Heart left ventricle (tissue), 16 donors: ENCODE data around the gene SEMA6A. TPM values are rescaled to one million over a fixed set of nuclear protein-coding genes. Genes with fewer than 3 reads are reported as not detected.

ENCODE experiments used
- ATAC-seq, 4 donors: fragments of 200-7000 bp; cut with Tn5 transposase; one replicate each; pipeline ENCODE4 v1.9.1; 2020 to 2022; ENCODE audit warnings: moderate library complexity in 4 of 4, mild to moderate bottlenecking in 3 of 4, moderate number of reproducible peaks in 1 of 4
- DNase-seq, 5 donors: peaks; one replicate each; pipeline ENCODE4 v3.0.0-alpha.2; 2020
- H3K27ac ChIP-seq, 12 donors: fragments of 200-600 bp; sonication (generic) in 4 of 12; one replicate each; pipeline versions ENCODE4 v1.5.0 to v1.8.0; 2016 to 2022; ENCODE audit warnings: mild to moderate bottlenecking in 2 of 12
- H3K27me3 ChIP-seq, 9 donors: fragments of 200-600 bp; sonication (generic) in 2 of 9; one replicate each; pipeline versions ENCODE4 v1.5.1 to v1.8.0; 2016 to 2022; ENCODE audit warnings: mild to moderate bottlenecking in 3 of 9
- H3K36me3 ChIP-seq, 9 donors: fragments of 200-600 bp; sonication (generic) in 2 of 9; one replicate each; pipeline versions ENCODE4 v1.5.0 to v1.8.0; 2018 to 2022; ENCODE audit warnings: mild to moderate bottlenecking in 2 of 9
- H3K4me1 ChIP-seq, 12 donors: fragments of 200-600 bp; sonication (generic) in 4 of 12; one replicate each; pipeline versions ENCODE4 v1.5.0 to v1.8.0; 2016 to 2022; ENCODE audit warnings: mild to moderate bottlenecking in 3 of 12
- H3K4me3 ChIP-seq, 12 donors: fragments of 200-600 bp; sonication (generic) in 4 of 12; one replicate each; pipeline versions ENCODE4 v1.5.0 to v1.8.0; 2017 to 2022; ENCODE audit warnings: mild to moderate bottlenecking in 9 of 12, moderate library complexity in 4 of 12
- H3K9me3 ChIP-seq, 12 donors: fragments of 200-600 bp; sonication (generic) in 4 of 12; one replicate each; pipeline versions ENCODE4 v1.5.0 to v1.8.0; 2016 to 2022; ENCODE audit warnings: mild to moderate bottlenecking in 1 of 12
- POLR2A ChIP-seq, 2 donors: fragments of 450-650 bp; IDR thresholded peaks; one replicate each; pipeline ENCODE4 v1.6.1; 2017; ENCODE audit warnings: antibody characterized with exemption in 2 of 2, mild to moderate bottlenecking in 2 of 2, moderate library complexity in 2 of 2
- WGBS, 4 donors: extraction: QIAGEN DNeasy Blood & Tissue Kit in 2 of 4; methylation state at CpG; one replicate each; pipeline versions ENCODE4 v1.1.5 to v1.1.7; 2013 to 2018; 5-methylcytosine and 5-hydroxymethylcytosine counted together
- intact Hi-C, 10 donors: fragments of 100-400 bp; cut with DNase I; formaldehyde crosslinking; loops; one replicate each; pipeline versions ENCODE4 v1.11.1 to v1.14.2; 2022
- polyA plus RNA-seq, 2 donors: library from polyadenylated mRNA; stranded (reverse); fragments of 200-250 nt; gene quantifications; one replicate each; pipeline ENCODE4 v1.2.3, GENCODE V29; 2013
- total RNA-seq, 9 donors: library from RNA; depleted of rRNA in 2 of 9; stranded (reverse); fragments of >200 nt in 2 of 9; fragmentation: NEBNext Ultra II Directional in 3 of 9; extraction: Animal tissue kit (Norgen Biotek cat#: 25700) in 3 of 9; gene quantifications; one replicate each; pipeline versions ENCODE4 v1.1.0 to v1.2.4, GENCODE V29; 2016 to 2023
- TF ChIP-seq, protein P1 (sequence below), 12 donors: fragments of 200-600 bp; sonication (generic) in 4 of 12; IDR thresholded peaks; one replicate each; pipeline versions ENCODE4 v1.5.0 to v1.8.0; 2018 to 2022; ENCODE audit warnings: antibody characterized with exemption in 12 of 12, mild to moderate bottlenecking in 5 of 12
- donor health status: ischemic (EF 13 %, LVEDD 7.1; RV severe dilation, severe dysfunction).
- donor health status: healthy with polysubstance abuse.
- donor health status: DM: no; HTN: yes; CAD: no.
- donor health status: DM: no; HTN: no; CAD: no.
- donor health status: ischemic (EF 25% LVEDD 6.9; RV normal size, moderate dysfunction).
- donor health status: ischemic (EF 25% LVEDD 5.7; RV mildly dilated, moderate dysfunction).
- donor health status: healthy.
- donor health status: DM: yes; HTN: yes; CAD: no.
- donor health status: ischemic (EF 35%, LVEDD 5.7; RV mildly dilated, moderate dysfunction).
- donor health status: nonischemic (EF 11% LVEDD 7.7; RV severe dilation, severe dysfunction).
- donor health status: DM: yes; HTN: yes; CAD: no.
- donor health status: PGD.
- donor health status: ischemic (EF 29% LVEDD 5.4; RV normal size, mild dysfunction).
- donor health status: nonischemic (EF 23%, LVEDD 6.1; RV moderate dilation, normal function).

The SEMA6A gene
- total and polyA plus RNA-seq, 11 donors, result 2.2 to 12.7 (median 6.3) TPM

DNA sequence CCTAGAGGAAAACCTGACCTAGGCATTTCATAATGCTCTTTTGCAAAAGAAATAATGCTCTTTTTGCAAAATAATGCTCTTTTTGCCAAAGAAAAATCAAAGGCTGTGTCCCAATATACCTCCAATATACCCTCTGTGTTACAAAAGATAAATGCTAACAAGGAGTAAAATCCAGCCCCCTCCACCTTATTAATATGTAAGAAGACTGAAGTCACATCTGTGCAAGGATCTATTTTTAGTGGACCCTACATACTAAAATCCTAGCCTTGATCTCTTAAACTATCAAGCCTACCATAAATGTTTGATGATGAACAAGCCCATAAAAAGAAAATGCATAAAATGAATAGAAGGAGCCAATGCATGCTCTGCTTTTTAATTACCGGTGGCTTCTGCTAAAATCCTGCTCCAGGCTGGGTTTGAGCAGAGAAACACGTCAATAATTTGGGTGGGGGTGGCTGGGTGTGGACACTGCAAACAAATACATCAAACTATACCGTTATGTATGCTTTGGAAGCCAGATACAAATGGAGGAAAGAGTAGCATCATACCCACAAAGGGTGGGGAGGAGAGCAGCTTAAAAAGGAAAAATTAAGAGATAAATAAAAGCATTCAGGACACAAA lies 131.6 kb downstream of the SEMA6A start:
- no peaks in the 10 kb centered on the region for H3K9me3 ChIP-seq
- H3K4me3 ChIP-seq, result no peak overlapping the region
- H3K27me3 ChIP-seq, result no peaks in the 10 kb centered on the region
- peaks cover 0 to 24% (median 15%) of the 10 kb centered on the region in 9 donors for H3K36me3 ChIP-seq
- H3K27ac ChIP-seq, result no peak overlapping the region
- intact Hi-C loops, result no loop called here
- TF ChIP-seq, protein P1, sequence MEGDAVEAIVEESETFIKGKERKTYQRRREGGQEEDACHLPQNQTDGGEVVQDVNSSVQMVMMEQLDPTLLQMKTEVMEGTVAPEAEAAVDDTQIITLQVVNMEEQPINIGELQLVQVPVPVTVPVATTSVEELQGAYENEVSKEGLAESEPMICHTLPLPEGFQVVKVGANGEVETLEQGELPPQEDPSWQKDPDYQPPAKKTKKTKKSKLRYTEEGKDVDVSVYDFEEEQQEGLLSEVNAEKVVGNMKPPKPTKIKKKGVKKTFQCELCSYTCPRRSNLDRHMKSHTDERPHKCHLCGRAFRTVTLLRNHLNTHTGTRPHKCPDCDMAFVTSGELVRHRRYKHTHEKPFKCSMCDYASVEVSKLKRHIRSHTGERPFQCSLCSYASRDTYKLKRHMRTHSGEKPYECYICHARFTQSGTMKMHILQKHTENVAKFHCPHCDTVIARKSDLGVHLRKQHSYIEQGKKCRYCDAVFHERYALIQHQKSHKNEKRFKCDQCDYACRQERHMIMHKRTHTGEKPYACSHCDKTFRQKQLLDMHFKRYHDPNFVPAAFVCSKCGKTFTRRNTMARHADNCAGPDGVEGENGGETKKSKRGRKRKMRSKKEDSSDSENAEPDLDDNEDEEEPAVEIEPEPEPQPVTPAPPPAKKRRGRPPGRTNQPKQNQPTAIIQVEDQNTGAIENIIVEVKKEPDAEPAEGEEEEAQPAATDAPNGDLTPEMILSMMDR (IDR thresholded peaks at IDR 0.05), result no peak
- TF ChIP-seq POLR2A (IDR thresholded peaks at IDR 0.05), result no peak
- peaks cover 0 to 41% (median 14%) of the 10 kb centered on the region in 12 donors for H3K4me1 ChIP-seq
- WGBS, 4 donors, result 90 to 95% (median 92%) methylated on average over 3 of the region's 3 CpGs
- DNase-seq (no peak), ATAC-seq (no peak)

DNA sequence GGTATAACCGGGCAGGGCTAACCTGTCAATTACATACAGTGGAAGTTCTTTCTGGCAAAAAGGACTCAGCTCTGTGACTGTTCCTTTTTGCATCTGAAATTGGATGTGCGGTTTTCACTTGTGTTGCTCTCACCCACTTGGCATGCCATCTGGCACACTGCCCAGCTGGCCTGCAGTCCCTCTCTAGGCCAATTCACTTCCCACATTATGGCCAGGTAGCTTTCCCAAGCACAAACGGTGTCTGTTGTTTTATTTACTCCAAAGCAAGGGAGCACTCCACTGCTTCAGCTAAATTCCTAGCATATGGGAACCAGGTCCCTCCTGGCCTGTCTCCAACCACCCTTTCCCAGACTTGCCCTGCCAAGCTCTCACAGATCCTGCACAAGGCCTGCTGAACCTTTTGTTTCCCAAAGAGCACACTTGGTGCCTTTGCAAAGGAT lies 132.5 kb downstream of the SEMA6A start:
- Histone ChIP-seq H3K27ac (peak overlapping the region in 1 of 12 donors; percentile 14), H3K9me3 (no peaks in the 10 kb centered on the region), H3K4me1 (peaks cover 0 to 41% (median 14%) of the 10 kb centered on the region in 12 donors), H3K4me3 (no peak overlapping the region), H3K27me3 (no peaks in the 10 kb centered on the region), H3K36me3 (peaks cover 0 to 18% (median 11%) of the 10 kb centered on the region in 9 donors)
- DNase-seq (peak; percentile 38 to 68 (median 49)), ATAC-seq (peak; percentile 41 to 64 (median 64))
- 26 to 34% (median 30%) methylated on average over 3 of the region's 3 CpGs for WGBS, 4 donors
- intact Hi-C loops, result no loop called here
- TF ChIP-seq, protein P1 (IDR thresholded peaks at IDR 0.05), result no peak
- no peak for TF ChIP-seq POLR2A (IDR thresholded peaks at IDR 0.05)

DNA sequence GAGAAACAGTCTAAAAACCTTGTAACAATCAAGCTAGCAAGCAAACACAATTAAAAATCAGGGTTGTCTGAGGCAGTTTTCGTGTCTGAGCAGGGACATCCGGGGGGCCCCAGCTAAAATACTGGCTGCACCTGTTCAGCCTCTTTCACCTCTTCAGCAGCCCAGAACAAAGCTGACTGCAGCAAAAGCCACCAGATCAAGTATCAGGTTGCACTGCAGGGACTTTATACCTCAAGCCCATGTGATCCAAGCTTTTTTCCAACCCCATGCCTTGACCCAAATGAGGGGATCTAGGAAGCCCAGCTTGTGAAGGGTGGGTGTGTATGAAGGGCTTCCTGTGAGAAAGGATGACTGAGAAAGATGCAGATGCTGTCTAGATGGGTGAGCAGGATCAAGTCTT lies 133.4 kb downstream of the SEMA6A start:
- Histone ChIP-seq H3K9me3 (no peaks in the 10 kb centered on the region), H3K4me1 (peaks cover 0 to 45% (median 14%) of the 10 kb centered on the region in 12 donors), H3K36me3 (peaks cover 0 to 9% (median 2%) of the 10 kb centered on the region in 9 donors), H3K4me3 (no peak overlapping the region), H3K27ac (no peak overlapping the region), H3K27me3 (no peaks in the 10 kb centered on the region)
- ATAC-seq (no peak), DNase-seq (no peak)
- intact Hi-C loops, result no loop called here
- TF ChIP-seq POLR2A (IDR thresholded peaks at IDR 0.05), result no peak
- TF ChIP-seq, protein P1 (IDR thresholded peaks at IDR 0.05), result no peak
- WGBS, 4 donors, result 87 to 96% (median 93%) methylated on average over 2 of the region's 2 CpGs

DNA sequence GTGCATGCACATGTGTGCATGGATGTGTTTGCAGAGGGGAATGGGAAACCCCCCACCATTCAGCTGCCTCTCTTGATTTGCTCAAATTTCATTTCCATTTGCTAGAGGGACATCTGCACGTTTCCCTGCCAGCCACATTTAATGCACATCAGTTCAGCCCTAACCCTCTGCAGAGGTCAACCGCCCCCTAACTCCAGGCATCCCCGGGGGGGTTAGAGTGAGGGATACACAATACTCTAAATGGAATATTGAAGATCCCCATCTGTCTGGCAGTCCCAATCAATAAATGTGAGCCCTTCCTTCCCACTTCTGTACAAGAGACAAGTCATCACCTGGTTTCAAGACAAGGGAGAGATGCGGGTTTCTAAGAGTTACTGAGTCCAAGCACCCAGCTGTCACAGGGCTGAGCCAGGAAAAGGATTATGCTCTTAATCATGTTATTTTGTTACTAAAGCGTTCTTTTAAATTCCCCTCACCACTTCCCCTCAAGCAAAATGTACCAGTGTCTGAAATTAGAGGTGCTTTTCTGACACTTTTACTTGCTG lies 134.1 kb downstream of the SEMA6A start:
- Histone ChIP-seq H3K36me3 (peaks cover 0 to 5% (median 2%) of the 10 kb centered on the region in 9 donors), H3K9me3 (no peaks in the 10 kb centered on the region), H3K27me3 (no peaks in the 10 kb centered on the region), H3K4me3 (no peak overlapping the region), H3K4me1 (peaks cover 0 to 45% (median 14%) of the 10 kb centered on the region in 12 donors), H3K27ac (no peak overlapping the region)
- DNase-seq (no peak), ATAC-seq (no peak)
- intact Hi-C loops, result no loop called here
- 79 to 82% (median 80%) methylated on average over 5 of the region's 5 CpGs for WGBS, 4 donors
- TF ChIP-seq, protein P1 (IDR thresholded peaks at IDR 0.05), result no peak
